CD14-positive monocyte (primary cell): Measurements from ENCODE around the gene KCNQ1. TPM values are rescaled to one million over a fixed set of nuclear protein-coding genes. Genes with fewer than 3 reads are reported as not detected.

Source experiments
- DNase-seq, 3 donors: peaks; one replicate each; pipeline ENCODE4 v3.0.0-alpha.2; 2011 to 2022
- H2AFZ ChIP-seq: 2 replicates; pipeline ENCODE4 v1.6.0; 2012; ENCODE audit warnings: mild to moderate bottlenecking, low read depth, low read length, inconsistent platforms; ENCODE audit not compliant: insufficient read depth, poor library complexity, severe bottlenecking
- H3K27ac ChIP-seq, 2 donors: 1 replicate in 1 of 2; 2 replicates in 1 of 2; pipeline ENCODE4 v1.5.1; 2012 to 2013; ENCODE audit warnings: low read length in 2 of 2, control low read depth in 1 of 2, inconsistent platforms in 1 of 2, low read depth in 1 of 2, mild to moderate bottlenecking in 1 of 2
- H3K27me3 ChIP-seq, 2 donors: one replicate each; pipeline versions ENCODE4 v1.6.0 to v1.6.1; 2011 to 2013; ENCODE audit warnings: low read length in 2 of 2; ENCODE audit not compliant: control insufficient read depth in 2 of 2, insufficient read depth in 2 of 2
- H3K36me3 ChIP-seq, 2 donors: replicated peaks in 1 of 2; 1 replicate in 1 of 2; 2 replicates in 1 of 2; pipeline versions ENCODE4 v1.5.1 to v1.6.1; 2012 to 2013; ENCODE audit warnings: low read length in 2 of 2, control low read depth in 1 of 2, inconsistent platforms in 1 of 2, mild to moderate bottlenecking in 1 of 2; ENCODE audit not compliant: insufficient read depth in 2 of 2, control insufficient read depth in 1 of 2
- H3K4me1 ChIP-seq, 2 donors: 1 replicate in 1 of 2; 2 replicates in 1 of 2; pipeline versions ENCODE4 v1.5.1 to v1.6.1; 2012 to 2013; ENCODE audit warnings: low read length in 2 of 2, control low read depth in 1 of 2, inconsistent platforms in 1 of 2, mild to moderate bottlenecking in 1 of 2, moderate library complexity in 1 of 2; ENCODE audit not compliant: insufficient read depth in 2 of 2, control insufficient read depth in 1 of 2
- H3K4me2 ChIP-seq: replicated peaks from 2 replicates; pipeline ENCODE3; 2012; ENCODE audit warnings: low read length, moderate library complexity, mild to moderate bottlenecking; ENCODE audit not compliant: poor library complexity, severe bottlenecking; ENCODE audit errors: extremely low read depth
- H3K4me3 ChIP-seq, 3 experiments: fragments of 200-600 bp in 1 of 3; sonication (generic) in 1 of 3; replicated peaks in 1 of 3; 1 replicate in 2 of 3; 2 replicates in 1 of 3; pipeline ENCODE4 v1.5.1; 2011 to 2013; ENCODE audit warnings: low read length in 3 of 3, mild to moderate bottlenecking in 3 of 3, control low read depth in 2 of 3, low read depth in 2 of 3, inconsistent platforms in 1 of 3, moderate library complexity in 1 of 3
- H3K79me2 ChIP-seq: 2 replicates; pipeline ENCODE4 v1.6.0; 2012; ENCODE audit warnings: mild to moderate bottlenecking, control low read depth, inconsistent platforms, low read length, moderate library complexity; ENCODE audit not compliant: insufficient read depth
- H3K9ac ChIP-seq: 2 replicates; pipeline ENCODE4 v1.6.0; 2017; ENCODE audit warnings: low read length, mild to moderate bottlenecking; ENCODE audit not compliant: insufficient read depth, poor library complexity, severe bottlenecking
- H3K9me3 ChIP-seq, 2 donors: replicated peaks in 1 of 2; 1 replicate in 1 of 2; 2 replicates in 1 of 2; pipeline versions ENCODE4 v1.5.1 to v1.6.1; 2012 to 2013; ENCODE audit warnings: low read length in 2 of 2, control low read depth in 1 of 2; ENCODE audit not compliant: control insufficient read depth in 1 of 2, insufficient read depth in 1 of 2
- H4K20me1 ChIP-seq: 2 replicates; pipeline ENCODE4 v1.6.0; 2012; ENCODE audit warnings: mild to moderate bottlenecking, low read length, control low read depth, moderate library complexity; ENCODE audit not compliant: insufficient read depth
- H3K27ac Mint-ChIP-seq, 7 donors: one replicate each; pipeline ENCODE4 v1.8.0; 2020; ENCODE audit warnings: mild to moderate bottlenecking in 7 of 7, mixed read lengths in 7 of 7, moderate library complexity in 6 of 7, inconsistent platforms in 2 of 7
- H3K27me3 Mint-ChIP-seq, 3 donors: one replicate each; pipeline ENCODE4 v1.8.0; 2021 to 2022; ENCODE audit warnings: low read depth in 3 of 3, mild to moderate bottlenecking in 3 of 3, mixed read lengths in 3 of 3, moderate library complexity in 3 of 3, inconsistent platforms in 1 of 3
- H3K36me3 Mint-ChIP-seq, 2 donors: one replicate each; pipeline ENCODE4 v1.8.0; 2020; ENCODE audit warnings: mixed read lengths in 2 of 2, inconsistent platforms in 1 of 2, mild to moderate bottlenecking in 1 of 2
- H3K4me1 Mint-ChIP-seq: one replicate; pipeline ENCODE4 v1.8.0; 2020; ENCODE audit warnings: mild to moderate bottlenecking, mixed read lengths
- H3K4me3 Mint-ChIP-seq, 2 donors: one replicate each; pipeline ENCODE4 v1.8.0; 2020; ENCODE audit warnings: mild to moderate bottlenecking in 2 of 2, mixed read lengths in 2 of 2, moderate library complexity in 1 of 2
- H3K9me3 Mint-ChIP-seq, 7 donors: one replicate each; pipeline ENCODE4 v1.8.0; 2020 to 2022; ENCODE audit warnings: mixed read lengths in 7 of 7, mild to moderate bottlenecking in 6 of 7, moderate library complexity in 6 of 7, inconsistent platforms in 2 of 7
- CTCF ChIP-seq: fragments of 200-600 bp; IDR thresholded peaks from one replicate; pipeline ENCODE4 v1.8.0; 2022; ENCODE audit warnings: antibody characterized with exemption, mild to moderate bottlenecking
- WGBS: methylation state at CpG from one replicate; pipeline ENCODE4 v1.1.5; 2013; ENCODE audit warnings: missing lambda C conversion rate; ENCODE audit not compliant: insufficient coverage; 5-methylcytosine and 5-hydroxymethylcytosine counted together
- intact Hi-C, 2 donors: fragments of 100-400 bp; cut with micrococcal nuclease; formaldehyde crosslinking; loops; one replicate each; pipeline versions ENCODE4 v1.15.0 to v1.15.1; 2023
- polyA plus RNA-seq, 3 donors: library from polyadenylated mRNA; depleted of rRNA in 1 of 3; unstranded in 2 of 3; stranded (reverse) in 1 of 3; fragments of 300-500 nt in 2 of 3; fragments of >200 nt in 1 of 3; fragmentation: Illumina TruSeq in 2 of 3; gene quantifications; 1 replicate in 2 of 3; 2 replicates in 1 of 3; pipeline ENCODE4 v1.2.3, GENCODE V29; 2012 to 2021

Gene KCNQ1
- polyA plus RNA-seq, 3 donors, result 14.9 to 31.8 (median 21.6) TPM

- Mint-ChIP-seq H3K27ac (no peak overlapping the region), H3K36me3 (peaks cover 27 to 48% of the 10 kb centered on the region in 2 donors), H3K27me3 (peaks cover 0 to 3% (median 0%) of the 10 kb centered on the region in 3 donors), H3K4me3 (no peak overlapping the region), H3K4me1 (no peaks in the 10 kb centered on the region), H3K9me3 (no peaks in the 10 kb centered on the region)
- no peak for DNase-seq
- H3K9ac ChIP-seq, result no peak overlapping the region
- no peaks in the 10 kb centered on the region for H3K27me3 ChIP-seq
- H3K79me2 ChIP-seq, result no peaks in the 10 kb centered on the region
- no peak overlapping the region for H3K4me3 ChIP-seq
- H3K4me1 ChIP-seq, result no peaks in the 10 kb centered on the region
- 89% methylated on average over 11 of the region's 15 CpGs for WGBS
- no peak overlapping the region for H3K4me2 ChIP-seq
- no peak for TF ChIP-seq CTCF
- H3K9me3 ChIP-seq, result no peaks in the 10 kb centered on the region
- no peak overlapping the region for H3K27ac ChIP-seq
- no peak overlapping the region for H2AFZ ChIP-seq
- peaks cover 57 to 77% of the 10 kb centered on the region in 2 donors for H3K36me3 ChIP-seq
- peaks cover 91% of the 10 kb centered on the region for H4K20me1 ChIP-seq
- intact Hi-C loops, result no loop called here
These were observed 131.7 kb downstream of the KCNQ1 start for GRCh38 chr11:2576549-2576948.

GRCh38 chr11:2577031-2577990, 132.5 kb downstream of the KCNQ1 start:
- Histone ChIP-seq H3K79me2 (no peaks in the 10 kb centered on the region), H3K4me2 (no peak overlapping the region), H3K4me3 (no peak overlapping the region), H3K9ac (no peak overlapping the region), H3K27me3 (no peaks in the 10 kb centered on the region), H3K36me3 (peaks cover 55 to 70% of the 10 kb centered on the region in 2 donors), H3K9me3 (no peaks in the 10 kb centered on the region), H4K20me1 (peaks cover 92% of the 10 kb centered on the region), H3K4me1 (no peaks in the 10 kb centered on the region), H2AFZ (no peak overlapping the region), H3K27ac (no peak overlapping the region)
- no peaks in the 10 kb centered on the region for H3K4me1 Mint-ChIP-seq
- peaks cover 27 to 47% of the 10 kb centered on the region in 2 donors for H3K36me3 Mint-ChIP-seq
- no peak for DNase-seq
- WGBS, result 96% methylated on average over 25 of the region's 33 CpGs
- TF ChIP-seq CTCF, result no peak
- no peak overlapping the region for H3K4me3 Mint-ChIP-seq
- no peaks in the 10 kb centered on the region for H3K9me3 Mint-ChIP-seq
- H3K27ac Mint-ChIP-seq, result no peak overlapping the region
- intact Hi-C loops, result no loop called here
- peaks cover 0 to 3% (median 0%) of the 10 kb centered on the region in 3 donors for H3K27me3 Mint-ChIP-seq
